ENCODE data around the gene PDLIM1. TPM values are rescaled to one million over a fixed set of nuclear protein-coding genes. Genes with fewer than 3 reads are reported as not detected.
"Not testable (repeated sequence)": the region's sequence is repeated elsewhere in the genome, so short reads cannot be mapped to it uniquely, and the experiment has no call there.

Gene PDLIM1
- total and polyA plus RNA-seq, 2 experiments from 2014 or later = 32.0 to 143 TPM

GRCh38 chr10:95211606-95212279 lies 79.1 kb downstream of the PDLIM1 start:
- Histone ChIP-seq H3K4me2 (ENCODE audit: unreplicated experiment) (no peak overlapping the region), H3K4me1 (ENCODE audit: insufficient read depth) (peaks cover 23% of the 10 kb centered on the region), H3K27me3 (replicated peaks; ENCODE audit: insufficient read depth) (no peaks in the 10 kb centered on the region), H3F3A (ENCODE audit: insufficient read depth) (peaks cover 22% of the 10 kb centered on the region; the same call in 1 of the 2 replicates), H3K36me3 (ENCODE audit: low read depth) (no peaks in the 10 kb centered on the region), H3K9me3 (ENCODE audit: low read depth) (no peaks in the 10 kb centered on the region), H4K20me1 (ENCODE audit: insufficient read depth) (no peaks in the 10 kb centered on the region), H3K9ac (no peak overlapping the region), H3K79me2 (ENCODE audit: insufficient read depth) (no peaks in the 10 kb centered on the region), H2AFZ (no peak overlapping the region), H3K4me3 (no peak overlapping the region), H3K27ac (no peak overlapping the region), H3K9me2 (ENCODE audit: insufficient read depth) (no peaks in the 10 kb centered on the region)
- in situ Hi-C loops (cut with MboI) = no loop called here
- 81% methylated on average over 3 of the region's 3 CpGs for WGBS, 2 experiments (ENCODE audit: low coverage in 1 of 2, low lambda C conversion rate in 2 of 2, missing lambda C conversion rate in 2 of 2)
- TF ChIP-seq EZH2phosphoT487 (IDR thresholded peaks at IDR 0.05; ENCODE audit: insufficient read depth, low read depth) (no peak), EZH2 (IDR thresholded peaks at IDR 0.05; ENCODE audit: insufficient read depth, poor library complexity, severe bottlenecking) (no peak)
- peak; percentile 41 for DNase-seq

- Histone ChIP-seq H3F3A (ENCODE audit: insufficient read depth) (peaks cover 14% of the 10 kb centered on the region; the same call in 1 of the 2 replicates), H3K9ac (no peak overlapping the region), H4K20me1 (ENCODE audit: insufficient read depth) (no peaks in the 10 kb centered on the region), H3K4me3 (no peak overlapping the region), H3K79me2 (ENCODE audit: insufficient read depth) (no peaks in the 10 kb centered on the region), H3K36me3 (ENCODE audit: low read depth) (no peaks in the 10 kb centered on the region), H3K27ac (no peak overlapping the region), H3K4me2 (ENCODE audit: unreplicated experiment) (no peak overlapping the region), H3K9me3 (ENCODE audit: low read depth) (no peaks in the 10 kb centered on the region), H3K9me2 (ENCODE audit: insufficient read depth) (no peaks in the 10 kb centered on the region), H2AFZ (no peak overlapping the region), H3K4me1 (ENCODE audit: insufficient read depth) (peaks cover 16% of the 10 kb centered on the region), H3K27me3 (replicated peaks; ENCODE audit: insufficient read depth) (no peaks in the 10 kb centered on the region)
- DNase-seq = no peak
- WGBS, 2 experiments (ENCODE audit: low coverage in 1 of 2, low lambda C conversion rate in 2 of 2, missing lambda C conversion rate in 2 of 2) = 88 to 90% methylated on average over 6 of the region's 6 CpGs
- no peak for TF ChIP-seq EZH2 (IDR thresholded peaks at IDR 0.05; ENCODE audit: insufficient read depth, poor library complexity, severe bottlenecking)
- no peak for TF ChIP-seq EZH2phosphoT487 (IDR thresholded peaks at IDR 0.05; ENCODE audit: insufficient read depth, low read depth)
- in situ Hi-C loops (cut with MboI) = loop anchor here (10.0 kb wide), 1 partner anchor 155 kb away; no protein-coding TSS in a partner anchor
These were observed 81.2 kb downstream of the PDLIM1 start for GRCh38 chr10:95209509-95210127.

- Histone ChIP-seq H3K4me1 (ENCODE audit: insufficient read depth) (peaks cover 8% of the 10 kb centered on the region), H2AFZ (peak overlapping the region; percentile 30; the same call in 1 of the 2 replicates), H4K20me1 (ENCODE audit: insufficient read depth) (no peaks in the 10 kb centered on the region), H3K4me3 (no peak overlapping the region), H3K9ac (no peak overlapping the region), H3F3A (ENCODE audit: insufficient read depth) (0 out of 2 replicates have a peak, but pooled peaks cover 6% of the 10 kb centered on the region), H3K4me2 (ENCODE audit: unreplicated experiment) (no peak overlapping the region), H3K27ac (no peak overlapping the region), H3K79me2 (ENCODE audit: insufficient read depth) (no peaks in the 10 kb centered on the region), H3K36me3 (ENCODE audit: low read depth) (no peaks in the 10 kb centered on the region), H3K9me2 (ENCODE audit: insufficient read depth) (no peaks in the 10 kb centered on the region), H3K9me3 (ENCODE audit: low read depth) (no peaks in the 10 kb centered on the region), H3K27me3 (replicated peaks; ENCODE audit: insufficient read depth) (no peaks in the 10 kb centered on the region)
- in situ Hi-C loops (cut with MboI) = loop anchor here (10.0 kb wide), 1 partner anchor 156 kb away; no protein-coding TSS in a partner anchor
- WGBS, 2 experiments (ENCODE audit: low coverage in 1 of 2, low lambda C conversion rate in 2 of 2, missing lambda C conversion rate in 2 of 2) = 58% methylated on average over 8 of the region's 8 CpGs
- DNase-seq = peak; percentile 33
- no peak for TF ChIP-seq EZH2phosphoT487 (IDR thresholded peaks at IDR 0.05; ENCODE audit: insufficient read depth, low read depth)
- TF ChIP-seq EZH2 (IDR thresholded peaks at IDR 0.05; ENCODE audit: insufficient read depth, poor library complexity, severe bottlenecking) = no peak
These were observed 82.0 kb downstream of the PDLIM1 start for GRCh38 chr10:95208702-95209391.

GRCh38 chr10:95202865-95203264 lies 87.9 kb downstream of the PDLIM1 start:
- H3K36me3 ChIP-seq (ENCODE audit: low read depth); DNase-seq; H3K4me3 ChIP-seq; H3K9me3 ChIP-seq (ENCODE audit: low read depth); H3K9ac ChIP-seq; H3F3A ChIP-seq (ENCODE audit: insufficient read depth); H3K9me2 ChIP-seq (ENCODE audit: insufficient read depth); H3K4me1 ChIP-seq (ENCODE audit: insufficient read depth); H3K4me2 ChIP-seq (ENCODE audit: unreplicated experiment); H4K20me1 ChIP-seq (ENCODE audit: insufficient read depth); H2AFZ ChIP-seq; H3K27ac ChIP-seq; H3K27me3 ChIP-seq (replicated peaks; ENCODE audit: insufficient read depth); H3K79me2 ChIP-seq (ENCODE audit: insufficient read depth): not testable (repeated sequence)
- in situ Hi-C loops (cut with MboI) = loop anchor here (10.0 kb wide), 1 partner anchor 162 kb away; no protein-coding TSS in a partner anchor
- WGBS, 2 experiments (ENCODE audit: low coverage in 1 of 2, low lambda C conversion rate in 2 of 2, missing lambda C conversion rate in 2 of 2) = 74 to 79% methylated on average over 5 of the region's 5 CpGs
